NCI-H748 treated with DMSO at 0.1 percent for 48 hours (cell line): ENCODE results near the gene WDR74.
"Not testable (repeated sequence)": the region's sequence is repeated elsewhere in the genome, so short reads cannot be mapped to it uniquely, and the experiment has no call there.

Experiments used
- DNase-seq: peaks from one replicate; lab custom pipeline; 2025; lab: John Stamatoyannopoulos, UW

The WDR74 gene

GRCh38 chr11:62860835-62861563 lies 21.6 kb upstream of the WDR74 start:
- no peak for DNase-seq

GRCh38 chr11:62859281-62859703 lies 19.9 kb upstream of the WDR74 start:
- DNase-seq = not testable (repeated sequence)

- DNase-seq = no peak
Measured at GRCh38 chr11:62858201-62858600, 18.8 kb upstream of the WDR74 start.

GRCh38 chr11:62857541-62857982 lies 18.2 kb upstream of the WDR74 start:
- DNase-seq = no peak

- no peak for DNase-seq
Measured at GRCh38 chr11:62856333-62856895, 17.0 kb upstream of the WDR74 start.

- DNase-seq = peak; percentile 97
Measured at GRCh38 chr11:62855571-62856332, 16.4 kb upstream of the WDR74 start.

- DNase-seq = no peak
Measured at GRCh38 chr11:62854825-62855570, 15.6 kb upstream of the WDR74 start.

GRCh38 chr11:62854013-62854824 lies 14.8 kb upstream of the WDR74 start:
- DNase-seq = no peak

- DNase-seq = no peak
Measured at GRCh38 chr11:62853279-62853965, 14.0 kb upstream of the WDR74 start.

- no peak for DNase-seq
Measured at GRCh38 chr11:62852523-62853188, 13.3 kb upstream of the WDR74 start.

- no peak for DNase-seq
Measured at GRCh38 chr11:62851807-62852522, 12.6 kb upstream of the WDR74 start.

GRCh38 chr11:62850911-62851806 lies 11.8 kb upstream of the WDR74 start:
- no peak for DNase-seq

GRCh38 chr11:62847767-62848314 lies 8.5 kb upstream of the WDR74 start:
- DNase-seq = no peak

- DNase-seq = no peak
Measured at GRCh38 chr11:62846177-62846576, 6.8 kb upstream of the WDR74 start.

GRCh38 chr11:62844154-62844553 lies 4.8 kb upstream of the WDR74 start:
- no peak for DNase-seq

GRCh38 chr11:62843466-62843865 lies 4.1 kb upstream of the WDR74 start:
- no peak for DNase-seq

GRCh38 chr11:62842891-62843290 lies 3.5 kb upstream of the WDR74 start:
- not testable (repeated sequence) for DNase-seq

GRCh38 chr11:62842171-62842741 lies 2.9 kb upstream of the WDR74 start:
- no peak for DNase-seq
